Cardiac muscle cell (in vitro differentiated cells and primary cell): Measurements from ENCODE around the gene CDH15. TPM values are rescaled to one million over a fixed set of nuclear protein-coding genes. Genes with fewer than 3 reads are reported as not detected.

Source experiments
- DNase-seq, 2 donors: peaks; one replicate each; pipeline versions ENCODE4 v3.0.0 to v3.0.0-alpha.2; 2010 to 2017; ENCODE audit warnings: low read depth in 1 of 2, low spot score in 1 of 2
- H3K27ac ChIP-seq: fragments of 200-600 bp; sonication (generic); 2 replicates; pipeline ENCODE4 v1.5.1; 2016
- H3K27me3 ChIP-seq: fragments of 200-600 bp; sonication (generic); 2 replicates; pipeline ENCODE4 v1.6.0; 2016; ENCODE audit warnings: control low read depth
- H3K36me3 ChIP-seq: fragments of 200-600 bp; sonication (generic); 2 replicates; pipeline ENCODE4 v1.5.1; 2016; ENCODE audit warnings: control low read depth
- H3K4me1 ChIP-seq: fragments of 200-600 bp; sonication (generic); 2 replicates; pipeline ENCODE4 v1.8.1; 2017; ENCODE audit warnings: low read depth, mild to moderate bottlenecking, mixed run types
- H3K4me3 ChIP-seq: fragments of 200-600 bp; sonication (generic); 2 replicates; pipeline ENCODE4 v1.5.1; 2016; ENCODE audit warnings: mild to moderate bottlenecking
- H3K9me3 ChIP-seq: fragments of 200-600 bp; sonication (generic); 2 replicates; pipeline ENCODE4 v1.5.1; 2017; ENCODE audit warnings: low read depth, mild to moderate bottlenecking, control low read depth
- CTCF ChIP-seq: IDR thresholded peaks from 2 replicates; pipeline ENCODE4 v1.5.1; 2012; ENCODE audit warnings: low read depth, mild to moderate bottlenecking, low read length
- polyA plus RNA-seq: library from polyadenylated mRNA; unstranded; fragments of >200 nt; fragmentation: Nextera tagmentation; extraction: Ambion mirVana; gene quantifications from 2 replicates; pipeline ENCODE4 v1.2.1, GENCODE V29; 2016
- total RNA-seq: library from RNA; depleted of rRNA; stranded (reverse); fragments of >200 nt; gene quantifications from 2 replicates; pipeline ENCODE4 v1.2.3, GENCODE V29; 2016

CDH15 gene
- total and polyA plus RNA-seq, 2 experiments from 2014 or later, result 0.78 to 1.5 TPM

DNA sequence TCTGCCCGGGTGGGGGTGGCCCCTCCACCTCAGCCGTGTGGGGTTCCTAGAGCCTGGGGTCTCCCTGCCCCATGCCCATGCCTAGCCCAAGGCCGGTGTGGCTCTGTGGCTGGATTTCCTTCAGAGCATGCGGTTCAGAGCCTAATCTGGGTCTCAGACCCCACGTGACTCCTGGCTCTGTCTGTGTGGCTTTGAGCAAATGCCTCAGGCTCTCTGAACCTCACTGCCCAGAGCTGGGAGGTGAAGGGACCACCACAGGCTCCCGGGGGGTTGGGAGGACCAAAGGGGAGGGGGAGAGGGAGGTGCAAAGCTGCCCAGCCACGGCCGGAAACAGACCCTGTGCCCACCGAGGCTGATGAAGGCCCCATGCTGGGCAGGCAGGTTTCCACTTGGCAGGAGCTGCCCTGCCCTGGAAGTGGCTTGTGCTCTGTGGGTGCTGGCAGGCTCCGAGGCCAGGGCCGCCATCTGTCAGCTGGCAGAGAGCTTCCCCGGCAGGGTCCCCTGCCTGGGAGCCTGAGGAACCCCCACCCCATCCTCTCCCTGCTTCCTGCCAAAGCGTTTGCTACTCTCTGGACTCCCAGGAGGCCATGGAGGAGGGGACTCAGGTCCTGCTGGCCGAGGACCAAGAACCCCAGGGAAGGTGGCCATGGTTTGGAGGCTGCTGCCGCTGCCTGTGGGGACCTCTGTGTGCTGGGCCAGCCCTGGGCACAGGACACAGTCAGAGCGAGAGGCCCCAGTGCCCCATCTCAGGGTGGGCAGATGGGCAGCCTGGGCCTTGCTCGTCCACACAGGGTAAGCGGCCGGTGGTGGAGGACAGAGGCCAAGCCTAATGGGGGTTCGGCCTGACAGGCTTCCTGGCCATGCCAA, 4.0 kb downstream of the CDH15 start:
- peak in 1 of 2 donors; percentile 29 for DNase-seq
- peaks cover 10% of the 10 kb centered on the region for H3K4me1 ChIP-seq
- no peak overlapping the region for H3K4me3 ChIP-seq
- no peak overlapping the region for H3K27ac ChIP-seq
- TF ChIP-seq CTCF, result no peak
- H3K36me3 ChIP-seq, result no peaks in the 10 kb centered on the region
- H3K27me3 ChIP-seq, result peaks cover 8% of the 10 kb centered on the region
- no peaks in the 10 kb centered on the region for H3K9me3 ChIP-seq

GRCh38 chr16:89176147-89176690, 4.7 kb downstream of the CDH15 start:
- no peak for TF ChIP-seq CTCF
- Histone ChIP-seq H3K27ac (no peak overlapping the region), H3K36me3 (no peaks in the 10 kb centered on the region), H3K4me1 (peaks cover 10% of the 10 kb centered on the region), H3K27me3 (peaks cover 3% of the 10 kb centered on the region), H3K4me3 (no peak overlapping the region), H3K9me3 (no peaks in the 10 kb centered on the region)
- no peak for DNase-seq

- peaks cover 10% of the 10 kb centered on the region for H3K4me1 ChIP-seq
- TF ChIP-seq CTCF, result no peak
- H3K27ac ChIP-seq, result no peak overlapping the region
Measured at GRCh38 chr16:89176717-89177116, 5.2 kb downstream of the CDH15 start.

DNA sequence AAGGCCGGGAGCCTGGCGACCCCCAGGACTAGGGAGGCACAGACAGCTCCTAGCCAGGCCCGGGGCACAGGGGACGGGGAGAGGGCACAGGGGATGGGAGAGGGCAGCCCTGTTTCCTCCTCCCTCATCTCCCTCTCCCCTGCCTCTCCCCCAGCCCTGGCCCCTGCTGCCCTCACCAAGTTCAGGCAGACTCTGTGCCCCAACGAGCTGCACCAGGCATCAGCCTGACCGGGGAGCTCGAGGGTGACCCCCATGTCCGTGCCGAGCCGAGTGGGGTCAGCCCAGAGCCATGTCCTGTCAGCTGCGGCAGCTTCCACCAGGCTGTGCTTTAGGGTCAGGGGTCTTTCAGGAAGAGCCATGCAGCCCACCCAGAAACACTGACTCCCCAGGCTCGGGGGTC, 6.0 kb downstream of the CDH15 start:
- Histone ChIP-seq H3K27ac (no peak overlapping the region), H3K36me3 (no peaks in the 10 kb centered on the region), H3K4me1 (peaks cover 10% of the 10 kb centered on the region), H3K9me3 (no peaks in the 10 kb centered on the region), H3K27me3 (peaks cover under 1% of the 10 kb centered on the region), H3K4me3 (no peak overlapping the region)
- no peak for TF ChIP-seq CTCF
- DNase-seq, result no peak

More at GRCh38 chr16:89176717-89177116, 5.2 kb downstream of the CDH15 start:
- Histone ChIP-seq H3K4me3 (no peak overlapping the region), H3K9me3 (no peaks in the 10 kb centered on the region), H3K36me3 (no peaks in the 10 kb centered on the region), H3K27me3 (peaks cover 3% of the 10 kb centered on the region)
- DNase-seq, result no peak

GRCh38 chr16:89178453-89179147, 7.1 kb downstream of the CDH15 start:
- Histone ChIP-seq H3K4me3 (no peak overlapping the region), H3K27ac (no peak overlapping the region), H3K9me3 (no peaks in the 10 kb centered on the region), H3K4me1 (peaks cover under 1% of the 10 kb centered on the region), H3K27me3 (no peaks in the 10 kb centered on the region), H3K36me3 (no peaks in the 10 kb centered on the region)
- DNase-seq, result no peak
- TF ChIP-seq CTCF, result no peak
